ENCODE results near the gene SP5. TPM values are rescaled to one million over a fixed set of nuclear protein-coding genes. Genes with fewer than 3 reads are reported as not detected.
"Not testable (repeated sequence)": the region's sequence is repeated elsewhere in the genome, so short reads cannot be mapped to it uniquely, and the experiment has no call there.

Gene SP5
- polyA plus RNA-seq, 1 of the 3 experiments (the other 2 are of a cell fraction), result not detected

DNA sequence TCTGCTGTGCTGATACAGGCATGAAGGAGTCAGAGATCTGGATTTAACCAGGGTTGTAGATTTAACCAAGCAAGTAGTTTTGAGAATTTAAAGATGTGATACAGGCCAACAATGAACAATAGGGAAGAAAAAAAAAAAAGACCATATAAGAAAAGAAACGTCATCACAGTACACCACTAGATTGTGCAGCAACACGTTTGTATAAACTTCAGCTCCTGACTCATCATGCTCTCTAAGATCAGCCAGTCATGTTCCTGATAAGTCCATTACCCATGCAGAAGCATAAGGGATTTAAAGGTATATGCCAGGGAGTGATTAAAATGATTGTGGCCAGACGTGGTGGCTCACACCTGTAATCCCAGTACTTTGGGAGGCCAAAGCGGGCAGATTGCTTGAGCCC lies 32.8 kb downstream of the SP5 start:
- no peaks in the 10 kb centered on the region for H3K9me3 ChIP-seq
- no peaks in the 10 kb centered on the region for H3K4me1 ChIP-seq (ENCODE audit: control insufficient read depth in 1 of 2, insufficient read depth in 2 of 2, low read depth in 1 of 2, low read length in 1 of 2)
- no peak for DNase-seq
- H3F3A ChIP-seq (replicated peaks; ENCODE audit: insufficient read depth), result no peaks in the 10 kb centered on the region
- no peak overlapping the region for H3K27ac ChIP-seq (ENCODE audit: low read depth in 2 of 2, low read length in 1 of 2)
- no peak overlapping the region; a peak in 1 of 4 replicates for H3K4me3 ChIP-seq (ENCODE audit: low read depth in 2 of 2, low read length in 1 of 2)
- ChIA-PET POLR2A (no interaction called here), CTCF (no interaction called here)
- H3K9me2 ChIP-seq, result no peaks in the 10 kb centered on the region
- WGBS (ENCODE audit: low lambda C conversion rate), result 2% methylated on average over 4 of the region's 4 CpGs
- no peaks in the 10 kb centered on the region for H3K79me2 ChIP-seq (ENCODE audit: insufficient read depth)
- no peak overlapping the region for H2AFZ ChIP-seq (ENCODE audit: low read depth)
- H3K4me2 ChIP-seq, result peak overlapping the region; percentile 3; the same call in 1 of the 2 replicates
- no peak overlapping the region for H3K9ac ChIP-seq
- no peaks in the 10 kb centered on the region for H4K20me1 ChIP-seq (ENCODE audit: insufficient read depth)
- H3K27me3 ChIP-seq (ENCODE audit: insufficient read depth), result peaks cover 19% of the 10 kb centered on the region; the same call in 1 of the 2 replicates
- no peaks in the 10 kb centered on the region for H3K36me3 ChIP-seq (replicated peaks in 1 of 2; ENCODE audit: control insufficient read depth in 1 of 2, insufficient read depth in 2 of 2, low read length in 1 of 2)
- TF ChIP-seq POLR2AphosphoS5 (IDR thresholded peaks at IDR 0.05; ENCODE audit: low read depth, low read length), result no peak
- no peak for TF ChIP-seq CTCF (IDR thresholded peaks at IDR 0.05)
- no peak for TF ChIP-seq FOXM1 (IDR thresholded peaks at IDR 0.05; ENCODE audit: low read depth)
- TF ChIP-seq, protein P1, sequence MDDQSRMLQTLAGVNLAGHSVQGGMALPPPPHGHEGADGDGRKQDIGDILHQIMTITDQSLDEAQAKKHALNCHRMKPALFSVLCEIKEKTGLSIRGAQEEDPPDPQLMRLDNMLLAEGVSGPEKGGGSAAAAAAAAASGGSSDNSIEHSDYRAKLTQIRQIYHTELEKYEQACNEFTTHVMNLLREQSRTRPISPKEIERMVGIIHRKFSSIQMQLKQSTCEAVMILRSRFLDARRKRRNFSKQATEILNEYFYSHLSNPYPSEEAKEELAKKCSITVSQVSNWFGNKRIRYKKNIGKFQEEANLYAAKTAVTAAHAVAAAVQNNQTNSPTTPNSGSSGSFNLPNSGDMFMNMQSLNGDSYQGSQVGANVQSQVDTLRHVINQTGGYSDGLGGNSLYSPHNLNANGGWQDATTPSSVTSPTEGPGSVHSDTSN (IDR thresholded peaks at IDR 0.05), result no peak
- no peak for TF ChIP-seq SMC3 (IDR thresholded peaks at IDR 0.05; ENCODE audit: low read depth, low read length)
- TF ChIP-seq GATA2 (CRISPR knock-in tag; IDR thresholded peaks at IDR 0.05), result no peak
- TF ChIP-seq FOSL2 (IDR thresholded peaks at IDR 0.05; ENCODE audit: borderline replicate concordance, low read depth), result no peak
- no peak for TF ChIP-seq MXI1 (IDR thresholded peaks at IDR 0.05; ENCODE audit: low read depth, low read length)
- no peak for TF ChIP-seq FOXJ3 (CRISPR knock-in tag; IDR thresholded peaks at IDR 0.05)
- TF ChIP-seq, protein P2, sequence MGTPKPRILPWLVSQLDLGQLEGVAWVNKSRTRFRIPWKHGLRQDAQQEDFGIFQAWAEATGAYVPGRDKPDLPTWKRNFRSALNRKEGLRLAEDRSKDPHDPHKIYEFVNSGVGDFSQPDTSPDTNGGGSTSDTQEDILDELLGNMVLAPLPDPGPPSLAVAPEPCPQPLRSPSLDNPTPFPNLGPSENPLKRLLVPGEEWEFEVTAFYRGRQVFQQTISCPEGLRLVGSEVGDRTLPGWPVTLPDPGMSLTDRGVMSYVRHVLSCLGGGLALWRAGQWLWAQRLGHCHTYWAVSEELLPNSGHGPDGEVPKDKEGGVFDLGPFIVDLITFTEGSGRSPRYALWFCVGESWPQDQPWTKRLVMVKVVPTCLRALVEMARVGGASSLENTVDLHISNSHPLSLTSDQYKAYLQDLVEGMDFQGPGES (IDR thresholded peaks at IDR 0.05; ENCODE audit: low read depth, low read length), result no peak
- no peak for TF ChIP-seq SIN3A (IDR thresholded peaks at IDR 0.05; ENCODE audit: borderline replicate concordance, low read depth, low read length)
- no peak for TF ChIP-seq EZH2phosphoT487 (IDR thresholded peaks at IDR 0.05; ENCODE audit: borderline replicate concordance, low read depth)
- no peak for TF ChIP-seq EP300 (IDR thresholded peaks at IDR 0.05; ENCODE audit: borderline replicate concordance in 1 of 2, low read depth in 1 of 2, low read length in 1 of 2)
- no peak for TF ChIP-seq YY1 (IDR thresholded peaks at IDR 0.05; ENCODE audit: low read depth)
- no peak for TF ChIP-seq MAX (IDR thresholded peaks at IDR 0.05; ENCODE audit: low read depth)
- TF ChIP-seq JUND (IDR thresholded peaks at IDR 0.05), result no peak
- no peak for TF ChIP-seq CHD2 (IDR thresholded peaks at IDR 0.05; ENCODE audit: low read length, partially characterized antibody)

DNA sequence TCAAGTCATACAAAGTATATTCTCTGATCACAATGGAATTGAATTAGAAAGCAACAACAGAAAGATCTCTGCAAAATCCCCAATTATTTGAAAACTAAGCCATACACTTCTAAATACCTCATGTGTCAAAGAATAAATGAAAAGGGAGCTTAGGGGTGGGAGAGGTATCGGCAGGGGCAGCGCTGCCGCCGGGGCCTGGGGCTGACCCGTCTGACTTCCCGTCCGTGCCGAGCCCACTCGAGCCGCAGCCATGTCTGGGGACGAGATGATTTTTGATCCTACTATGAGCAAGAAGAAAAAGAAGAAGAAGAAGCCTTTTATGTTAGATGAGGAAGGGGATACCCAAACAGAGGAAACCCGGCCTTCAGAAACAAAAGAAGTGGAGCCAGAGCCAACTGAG lies 36.4 kb downstream of the SP5 start:
- H3F3A ChIP-seq (replicated peaks; ENCODE audit: insufficient read depth); DNase-seq; CTCF ChIA-PET; H3K4me2 ChIP-seq; H3K79me2 ChIP-seq (ENCODE audit: insufficient read depth); H3K4me1 ChIP-seq (ENCODE audit: control insufficient read depth in 1 of 2, insufficient read depth in 2 of 2, low read depth in 1 of 2, low read length in 1 of 2); H3K9me2 ChIP-seq; H3K9ac ChIP-seq; H3K9me3 ChIP-seq; POLR2A ChIA-PET; H2AFZ ChIP-seq (ENCODE audit: low read depth); H3K4me3 ChIP-seq (ENCODE audit: low read depth in 2 of 2, low read length in 1 of 2); H3K36me3 ChIP-seq (replicated peaks in 1 of 2; ENCODE audit: control insufficient read depth in 1 of 2, insufficient read depth in 2 of 2, low read length in 1 of 2); H3K27ac ChIP-seq (ENCODE audit: low read depth in 2 of 2, low read length in 1 of 2); H4K20me1 ChIP-seq (ENCODE audit: insufficient read depth): not testable (repeated sequence)
- 43% methylated on average over 12 of the region's 12 CpGs for WGBS (ENCODE audit: low lambda C conversion rate)
- H3K27me3 ChIP-seq (ENCODE audit: insufficient read depth), result peaks cover 11% of the 10 kb centered on the region; the same call in 1 of the 2 replicates

All from SK-N-SH (cell line).